DOHH2 (cell line): ENCODE measurements around the gene STAG1.

Experiments used
- CTCF ChIP-seq: fragments of 200-600 bp; sonication (generic); IDR thresholded peaks from one replicate; pipeline ENCODE4 v1.5.1; 2014; ENCODE audit warnings: antibody characterized with exemption, mild to moderate bottlenecking, low read depth, low read length; ENCODE audit not compliant: poor library complexity, severe bottlenecking
- EZH2phosphoT487 ChIP-seq: fragments of 200-600 bp; sonication (generic); IDR thresholded peaks from 2 replicates; pipeline ENCODE4 v1.6.1; 2017; ENCODE audit warnings: borderline replicate concordance, mild to moderate bottlenecking, antibody characterized with exemption, low read length, moderate library complexity, mixed read lengths

- TF ChIP-seq CTCF (no peak), EZH2phosphoT487 (no peak)
These were observed 385.9 kb downstream of the STAG1 start for GRCh38 chr3:136366289-136366688.
